DND-41 (cell line): Measurements from ENCODE around the gene SIGLEC1.

Experiments
- EZH2 ChIP-seq: IDR thresholded peaks from 3 replicates; pipeline ENCODE4 v1.6.1; 2012; ENCODE audit warnings: borderline replicate concordance, low read depth, mild to moderate bottlenecking, moderate library complexity, low read length, inconsistent platforms; ENCODE audit not compliant: severe bottlenecking
- TF ChIP-seq, protein P1 (sequence below): IDR thresholded peaks from 2 replicates; pipeline ENCODE4 v1.5.1; 2012; ENCODE audit warnings: borderline replicate concordance, low read length, moderate library complexity, mild to moderate bottlenecking; ENCODE audit not compliant: poor library complexity, severe bottlenecking; ENCODE audit errors: extremely low read depth

DNA sequence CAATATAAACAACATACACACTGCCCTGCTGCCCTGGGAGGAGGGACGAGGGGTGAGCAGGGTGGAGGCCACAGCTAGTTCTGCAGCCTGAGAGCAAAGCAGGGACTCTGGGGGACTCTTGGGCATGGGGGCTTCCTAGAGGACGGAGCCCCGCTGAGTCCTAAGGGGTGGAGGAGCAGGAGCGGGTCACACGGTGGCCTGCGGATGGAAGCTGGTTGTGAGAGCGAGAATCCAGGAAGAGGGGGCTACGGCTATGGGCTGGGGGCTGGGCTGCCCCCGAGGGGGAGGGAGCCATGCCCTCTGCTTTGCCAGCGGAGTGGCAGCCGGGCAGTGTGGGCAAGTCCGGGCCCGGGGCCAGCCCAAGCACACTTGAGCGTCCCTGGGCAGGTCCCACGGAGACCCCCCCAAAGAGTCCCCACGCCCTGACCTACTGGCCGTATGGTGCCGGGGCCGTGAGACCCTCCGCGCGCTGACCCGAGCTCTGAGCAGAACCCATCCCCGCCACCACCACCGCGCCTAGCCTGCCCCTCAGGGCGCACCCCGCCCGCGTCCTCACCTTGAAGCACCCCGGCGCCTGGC, 31.0 kb downstream of the SIGLEC1 start:
- TF ChIP-seq, protein P1, sequence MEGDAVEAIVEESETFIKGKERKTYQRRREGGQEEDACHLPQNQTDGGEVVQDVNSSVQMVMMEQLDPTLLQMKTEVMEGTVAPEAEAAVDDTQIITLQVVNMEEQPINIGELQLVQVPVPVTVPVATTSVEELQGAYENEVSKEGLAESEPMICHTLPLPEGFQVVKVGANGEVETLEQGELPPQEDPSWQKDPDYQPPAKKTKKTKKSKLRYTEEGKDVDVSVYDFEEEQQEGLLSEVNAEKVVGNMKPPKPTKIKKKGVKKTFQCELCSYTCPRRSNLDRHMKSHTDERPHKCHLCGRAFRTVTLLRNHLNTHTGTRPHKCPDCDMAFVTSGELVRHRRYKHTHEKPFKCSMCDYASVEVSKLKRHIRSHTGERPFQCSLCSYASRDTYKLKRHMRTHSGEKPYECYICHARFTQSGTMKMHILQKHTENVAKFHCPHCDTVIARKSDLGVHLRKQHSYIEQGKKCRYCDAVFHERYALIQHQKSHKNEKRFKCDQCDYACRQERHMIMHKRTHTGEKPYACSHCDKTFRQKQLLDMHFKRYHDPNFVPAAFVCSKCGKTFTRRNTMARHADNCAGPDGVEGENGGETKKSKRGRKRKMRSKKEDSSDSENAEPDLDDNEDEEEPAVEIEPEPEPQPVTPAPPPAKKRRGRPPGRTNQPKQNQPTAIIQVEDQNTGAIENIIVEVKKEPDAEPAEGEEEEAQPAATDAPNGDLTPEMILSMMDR = no peak
- no peak for TF ChIP-seq EZH2
